ENCODE data around the gene FOXP1. TPM values are rescaled to one million over a fixed set of nuclear protein-coding genes. Genes with fewer than 3 reads are reported as not detected.

FOXP1 gene
- total and polyA plus RNA-seq, 9 donors = 17.6 to 28.2 (median 20.5) TPM

GRCh38 chr3:71521940-71522876, 61.3 kb downstream of the FOXP1 start:
- Histone ChIP-seq H3K4me3 (ENCODE audit: low read length) (no peak overlapping the region), H3K27me3 (ENCODE audit: control insufficient read depth, insufficient read depth, low read length) (no peaks in the 10 kb centered on the region), H3K9me3 (replicated peaks; ENCODE audit: control insufficient read depth, low read depth, low read length) (no peaks in the 10 kb centered on the region), H3K36me3 (ENCODE audit: control insufficient read depth, insufficient read depth, low read length) (no peaks in the 10 kb centered on the region), H3K27ac (ENCODE audit: low read length) (peak overlapping the region; percentile 35), H3K4me1 (ENCODE audit: control insufficient read depth, insufficient read depth, low read length) (no peaks in the 10 kb centered on the region)
- peak; percentile 37 for DNase-seq
- 67% methylated on average over 4 of the region's 7 CpGs for WGBS (ENCODE audit: insufficient coverage)

GRCh38 chr3:71521021-71521352, 62.5 kb downstream of the FOXP1 start:
- no peaks in the 10 kb centered on the region for H3K27me3 ChIP-seq (ENCODE audit: control insufficient read depth, insufficient read depth, low read length)
- no CpG with 5 or more reads among the region's 4 CpGs for WGBS (ENCODE audit: insufficient coverage)
- no peak for DNase-seq
- no peaks in the 10 kb centered on the region for H3K36me3 ChIP-seq (ENCODE audit: control insufficient read depth, insufficient read depth, low read length)
- H3K4me3 ChIP-seq (ENCODE audit: low read length) = no peak overlapping the region
- H3K9me3 ChIP-seq (replicated peaks; ENCODE audit: control insufficient read depth, low read depth, low read length) = no peaks in the 10 kb centered on the region
- no peaks in the 10 kb centered on the region for H3K4me1 ChIP-seq (ENCODE audit: control insufficient read depth, insufficient read depth, low read length)
- H3K27ac ChIP-seq (ENCODE audit: low read length) = no peak overlapping the region

- DNase-seq = peak; percentile 75
- no peaks in the 10 kb centered on the region for H3K27me3 ChIP-seq (ENCODE audit: control insufficient read depth, insufficient read depth, low read length)
- H3K27ac ChIP-seq (ENCODE audit: low read length) = peak overlapping the region; percentile 31
- no peak overlapping the region for H3K4me3 ChIP-seq (ENCODE audit: low read length)
- no peaks in the 10 kb centered on the region for H3K9me3 ChIP-seq (replicated peaks; ENCODE audit: control insufficient read depth, low read depth, low read length)
- WGBS (ENCODE audit: insufficient coverage) = 48% methylated on average over 3 of the region's 10 CpGs
- H3K36me3 ChIP-seq (ENCODE audit: control insufficient read depth, insufficient read depth, low read length) = no peaks in the 10 kb centered on the region
- H3K4me1 ChIP-seq (ENCODE audit: control insufficient read depth, insufficient read depth, low read length) = no peaks in the 10 kb centered on the region
Measured at GRCh38 chr3:71520161-71521020, 63.1 kb downstream of the FOXP1 start.

- H3K27ac ChIP-seq (ENCODE audit: low read length) = no peak overlapping the region
- H3K27me3 ChIP-seq (ENCODE audit: control insufficient read depth, insufficient read depth, low read length) = no peaks in the 10 kb centered on the region
- H3K4me3 ChIP-seq (ENCODE audit: low read length) = no peak overlapping the region
- no peaks in the 10 kb centered on the region for H3K9me3 ChIP-seq (replicated peaks; ENCODE audit: control insufficient read depth, low read depth, low read length)
- H3K36me3 ChIP-seq (ENCODE audit: control insufficient read depth, insufficient read depth, low read length) = no peaks in the 10 kb centered on the region
- no peaks in the 10 kb centered on the region for H3K4me1 ChIP-seq (ENCODE audit: control insufficient read depth, insufficient read depth, low read length)
- DNase-seq = no peak
Measured at GRCh38 chr3:71518089-71518488, 65.4 kb downstream of the FOXP1 start.

GRCh38 chr3:71517271-71517791, 66.2 kb downstream of the FOXP1 start:
- H3K9me3 ChIP-seq (replicated peaks; ENCODE audit: control insufficient read depth, low read depth, low read length) = no peaks in the 10 kb centered on the region

GRCh38 chr3:71515636-71516365, 67.7 kb downstream of the FOXP1 start:
- Histone ChIP-seq H3K4me1 (ENCODE audit: control insufficient read depth, insufficient read depth, low read length) (no peaks in the 10 kb centered on the region), H3K36me3 (ENCODE audit: control insufficient read depth, insufficient read depth, low read length) (no peaks in the 10 kb centered on the region), H3K9me3 (replicated peaks; ENCODE audit: control insufficient read depth, low read depth, low read length) (no peaks in the 10 kb centered on the region), H3K27ac (ENCODE audit: low read length) (peak overlapping the region; percentile 70), H3K4me3 (ENCODE audit: low read length) (no peak overlapping the region), H3K27me3 (ENCODE audit: control insufficient read depth, insufficient read depth, low read length) (no peaks in the 10 kb centered on the region)
- WGBS (ENCODE audit: insufficient coverage) = 56% methylated on average over 3 of the region's 11 CpGs
- DNase-seq = peak; percentile 61

More at GRCh38 chr3:71517271-71517791, 66.2 kb downstream of the FOXP1 start:
- 86% methylated on average over 1 of the region's 3 CpGs for WGBS (ENCODE audit: insufficient coverage)
- no peak overlapping the region for H3K27ac ChIP-seq (ENCODE audit: low read length)
- H3K4me1 ChIP-seq (ENCODE audit: control insufficient read depth, insufficient read depth, low read length) = no peaks in the 10 kb centered on the region
- no peaks in the 10 kb centered on the region for H3K36me3 ChIP-seq (ENCODE audit: control insufficient read depth, insufficient read depth, low read length)
- DNase-seq = no peak
- H3K27me3 ChIP-seq (ENCODE audit: control insufficient read depth, insufficient read depth, low read length) = no peaks in the 10 kb centered on the region
- H3K4me3 ChIP-seq (ENCODE audit: low read length) = no peak overlapping the region

- H3K4me1 ChIP-seq (ENCODE audit: control insufficient read depth, insufficient read depth, low read length) = no peaks in the 10 kb centered on the region
- no peaks in the 10 kb centered on the region for H3K36me3 ChIP-seq (ENCODE audit: control insufficient read depth, insufficient read depth, low read length)
- H3K9me3 ChIP-seq (replicated peaks; ENCODE audit: control insufficient read depth, low read depth, low read length) = no peaks in the 10 kb centered on the region
- no peak for DNase-seq
- H3K27me3 ChIP-seq (ENCODE audit: control insufficient read depth, insufficient read depth, low read length) = no peaks in the 10 kb centered on the region
- WGBS (ENCODE audit: insufficient coverage) = 82% methylated on average over 3 of the region's 5 CpGs
- H3K4me3 ChIP-seq (ENCODE audit: low read length) = no peak overlapping the region
- no peak overlapping the region for H3K27ac ChIP-seq (ENCODE audit: low read length)
Measured at GRCh38 chr3:71514621-71515020, 68.9 kb downstream of the FOXP1 start.

GRCh38 chr3:71513515-71513914, 70.0 kb downstream of the FOXP1 start:
- Histone ChIP-seq H3K27me3 (ENCODE audit: control insufficient read depth, insufficient read depth, low read length) (no peaks in the 10 kb centered on the region), H3K4me1 (ENCODE audit: control insufficient read depth, insufficient read depth, low read length) (no peaks in the 10 kb centered on the region), H3K36me3 (ENCODE audit: control insufficient read depth, insufficient read depth, low read length) (no peaks in the 10 kb centered on the region), H3K4me3 (ENCODE audit: low read length) (no peak overlapping the region), H3K9me3 (replicated peaks; ENCODE audit: control insufficient read depth, low read depth, low read length) (no peaks in the 10 kb centered on the region), H3K27ac (ENCODE audit: low read length) (no peak overlapping the region)
- DNase-seq = no peak
- 90% methylated on average over 3 of the region's 7 CpGs for WGBS (ENCODE audit: insufficient coverage)

- Histone ChIP-seq H3K27ac (ENCODE audit: low read length) (no peak overlapping the region), H3K27me3 (ENCODE audit: control insufficient read depth, insufficient read depth, low read length) (no peaks in the 10 kb centered on the region), H3K4me1 (ENCODE audit: control insufficient read depth, insufficient read depth, low read length) (no peaks in the 10 kb centered on the region), H3K9me3 (replicated peaks; ENCODE audit: control insufficient read depth, low read depth, low read length) (no peaks in the 10 kb centered on the region), H3K4me3 (ENCODE audit: low read length) (no peak overlapping the region), H3K36me3 (ENCODE audit: control insufficient read depth, insufficient read depth, low read length) (no peaks in the 10 kb centered on the region)
- DNase-seq = no peak
- 80% methylated on average over 6 of the region's 6 CpGs for WGBS (ENCODE audit: insufficient coverage)
Measured at GRCh38 chr3:71513081-71513480, 70.4 kb downstream of the FOXP1 start.
